IPS DF 6.9 (cell line): ENCODE data around the gene EDNRB.

Experiments used
- DNase-seq: peaks from one replicate; pipeline ENCODE4 v3.0.0-alpha.2; 2013; ENCODE audit warnings: low read depth, low spot score
- H3K27ac ChIP-seq: one replicate; pipeline ENCODE4 v1.5.1; 2013; ENCODE audit warnings: low read length, control low read depth
- H3K27me3 ChIP-seq: 2 replicates; pipeline ENCODE4 v1.6.1; 2013; ENCODE audit warnings: mild to moderate bottlenecking, low read length; ENCODE audit not compliant: control insufficient read depth, insufficient read depth
- H3K36me3 ChIP-seq: 2 replicates; pipeline ENCODE4 v1.6.1; 2013; ENCODE audit warnings: low read length; ENCODE audit not compliant: control insufficient read depth, insufficient read depth
- H3K4me1 ChIP-seq: 2 replicates; pipeline ENCODE4 v1.6.1; 2013; ENCODE audit warnings: low read length; ENCODE audit not compliant: control insufficient read depth, insufficient read depth
- H3K4me3 ChIP-seq: 2 replicates; pipeline ENCODE4 v1.5.1; 2013; ENCODE audit warnings: mild to moderate bottlenecking, low read length
- H3K9me3 ChIP-seq: 2 replicates; pipeline ENCODE4 v1.6.1; 2013; ENCODE audit warnings: low read length, inconsistent platforms; ENCODE audit not compliant: control insufficient read depth, insufficient read depth
- WGBS: extraction: QIAGEN DNeasy Blood & Tissue Kit; methylation state at CpG from one replicate; pipeline ENCODE4 v1.1.7; 2013; ENCODE audit warnings: mixed read lengths, missing lambda C conversion rate; ENCODE audit not compliant: insufficient read length, insufficient coverage; 5-methylcytosine and 5-hydroxymethylcytosine counted together

Gene EDNRB

GRCh38 chr13:77902319-77902963 lies 16.2 kb downstream of the EDNRB start:
- Histone ChIP-seq H3K27ac (no peak overlapping the region), H3K36me3 (no peaks in the 10 kb centered on the region; the same call in 1 of the 2 replicates), H3K4me1 (no peaks in the 10 kb centered on the region), H3K4me3 (no peak overlapping the region), H3K27me3 (no peaks in the 10 kb centered on the region), H3K9me3 (no peaks in the 10 kb centered on the region)
- no CpG with 5 or more reads among the region's 4 CpGs for WGBS
- no peak for DNase-seq

- Histone ChIP-seq H3K9me3 (no peaks in the 10 kb centered on the region), H3K4me1 (no peaks in the 10 kb centered on the region), H3K36me3 (no peaks in the 10 kb centered on the region; the same call in 1 of the 2 replicates), H3K27me3 (no peaks in the 10 kb centered on the region), H3K27ac (no peak overlapping the region), H3K4me3 (no peak overlapping the region)
- no CpG with 5 or more reads among the region's 4 CpGs for WGBS
- no peak for DNase-seq
Observed at GRCh38 chr13:77898097-77898496, 20.5 kb downstream of the EDNRB start.

- no peak overlapping the region for H3K4me3 ChIP-seq
- no CpG with 5 or more reads among the region's 2 CpGs for WGBS
- DNase-seq: no peak
- no peaks in the 10 kb centered on the region for H3K27me3 ChIP-seq
- H3K27ac ChIP-seq: no peak overlapping the region
- H3K9me3 ChIP-seq: no peaks in the 10 kb centered on the region
- H3K36me3 ChIP-seq: no peaks in the 10 kb centered on the region; the same call in 1 of the 2 replicates
- no peaks in the 10 kb centered on the region for H3K4me1 ChIP-seq
Observed at GRCh38 chr13:77896977-77897376, 21.7 kb downstream of the EDNRB start.

GRCh38 chr13:77896536-77896935 lies 22.1 kb downstream of the EDNRB start:
- no peaks in the 10 kb centered on the region for H3K27me3 ChIP-seq
- WGBS: no CpG with 5 or more reads among the region's 8 CpGs
- no peak overlapping the region for H3K27ac ChIP-seq

GRCh38 chr13:77894743-77895142 lies 23.9 kb downstream of the EDNRB start:
- H3K4me3 ChIP-seq: no peak overlapping the region
- no peaks in the 10 kb centered on the region for H3K4me1 ChIP-seq
- no peak for DNase-seq
- H3K27me3 ChIP-seq: no peaks in the 10 kb centered on the region
- no CpG with 5 or more reads among the region's 3 CpGs for WGBS
- H3K9me3 ChIP-seq: no peaks in the 10 kb centered on the region
- H3K27ac ChIP-seq: no peak overlapping the region
- no peaks in the 10 kb centered on the region; the same call in 1 of the 2 replicates for H3K36me3 ChIP-seq

More at GRCh38 chr13:77896536-77896935, 22.1 kb downstream of the EDNRB start:
- no peak for DNase-seq
- Histone ChIP-seq H3K36me3 (no peaks in the 10 kb centered on the region; the same call in 1 of the 2 replicates), H3K9me3 (no peaks in the 10 kb centered on the region), H3K4me1 (no peaks in the 10 kb centered on the region), H3K4me3 (no peak overlapping the region)

GRCh38 chr13:77893066-77893465 lies 25.6 kb downstream of the EDNRB start:
- no peak for DNase-seq
- Histone ChIP-seq H3K36me3 (no peaks in the 10 kb centered on the region; the same call in 1 of the 2 replicates), H3K4me3 (no peak overlapping the region), H3K27me3 (no peaks in the 10 kb centered on the region), H3K9me3 (no peaks in the 10 kb centered on the region), H3K4me1 (no peaks in the 10 kb centered on the region), H3K27ac (no peak overlapping the region)
- WGBS: no CpG with 5 or more reads among the region's 6 CpGs

- no peak for DNase-seq
- Histone ChIP-seq H3K4me3 (no peak overlapping the region), H3K27me3 (no peaks in the 10 kb centered on the region), H3K4me1 (no peaks in the 10 kb centered on the region), H3K36me3 (no peaks in the 10 kb centered on the region), H3K9me3 (no peaks in the 10 kb centered on the region), H3K27ac (no peak overlapping the region)
Observed at GRCh38 chr13:77892491-77892890, 26.1 kb downstream of the EDNRB start.

GRCh38 chr13:77891486-77891885 lies 27.1 kb downstream of the EDNRB start:
- Histone ChIP-seq H3K36me3 (no peaks in the 10 kb centered on the region), H3K27ac (no peak overlapping the region), H3K27me3 (no peaks in the 10 kb centered on the region), H3K4me3 (no peak overlapping the region), H3K4me1 (no peaks in the 10 kb centered on the region), H3K9me3 (no peaks in the 10 kb centered on the region)
- no peak for DNase-seq
- no CpG with 5 or more reads among the region's 2 CpGs for WGBS

- no peak for DNase-seq
- Histone ChIP-seq H3K4me1 (no peaks in the 10 kb centered on the region), H3K9me3 (no peaks in the 10 kb centered on the region), H3K36me3 (no peaks in the 10 kb centered on the region), H3K4me3 (no peak overlapping the region), H3K27me3 (no peaks in the 10 kb centered on the region), H3K27ac (no peak overlapping the region)
- WGBS: no CpG with 5 or more reads among the region's 1 CpG
Observed at GRCh38 chr13:77891041-77891440, 27.6 kb downstream of the EDNRB start.

- DNase-seq: no peak
- no peaks in the 10 kb centered on the region for H3K9me3 ChIP-seq
- no CpG with 5 or more reads among the region's 2 CpGs for WGBS
- H3K4me1 ChIP-seq: peaks cover 2% of the 10 kb centered on the region; the same call in 1 of the 2 replicates
- H3K27me3 ChIP-seq: no peaks in the 10 kb centered on the region
- H3K36me3 ChIP-seq: no peaks in the 10 kb centered on the region
- H3K27ac ChIP-seq: no peak overlapping the region
- H3K4me3 ChIP-seq: no peak overlapping the region
Observed at GRCh38 chr13:77883328-77883727, 35.3 kb downstream of the EDNRB start.

GRCh38 chr13:77878190-77878589 lies 40.4 kb downstream of the EDNRB start:
- H3K4me1 ChIP-seq: no peaks in the 10 kb centered on the region
- no peaks in the 10 kb centered on the region for H3K27me3 ChIP-seq
- H3K27ac ChIP-seq: no peak overlapping the region
- no peaks in the 10 kb centered on the region for H3K36me3 ChIP-seq
- WGBS: no CpG with 5 or more reads among the region's 1 CpG
- DNase-seq: no peak
- H3K9me3 ChIP-seq: no peaks in the 10 kb centered on the region
- H3K4me3 ChIP-seq: no peak overlapping the region
